ENCODE measurements around the gene RPS2. TPM values are rescaled to one million over a fixed set of nuclear protein-coding genes. Genes with fewer than 3 reads are reported as not detected.

RPS2 gene
- total RNA-seq, 4 donors from 2014 or later, result 1,591 to 3,468 (median 1,745) TPM

DNA sequence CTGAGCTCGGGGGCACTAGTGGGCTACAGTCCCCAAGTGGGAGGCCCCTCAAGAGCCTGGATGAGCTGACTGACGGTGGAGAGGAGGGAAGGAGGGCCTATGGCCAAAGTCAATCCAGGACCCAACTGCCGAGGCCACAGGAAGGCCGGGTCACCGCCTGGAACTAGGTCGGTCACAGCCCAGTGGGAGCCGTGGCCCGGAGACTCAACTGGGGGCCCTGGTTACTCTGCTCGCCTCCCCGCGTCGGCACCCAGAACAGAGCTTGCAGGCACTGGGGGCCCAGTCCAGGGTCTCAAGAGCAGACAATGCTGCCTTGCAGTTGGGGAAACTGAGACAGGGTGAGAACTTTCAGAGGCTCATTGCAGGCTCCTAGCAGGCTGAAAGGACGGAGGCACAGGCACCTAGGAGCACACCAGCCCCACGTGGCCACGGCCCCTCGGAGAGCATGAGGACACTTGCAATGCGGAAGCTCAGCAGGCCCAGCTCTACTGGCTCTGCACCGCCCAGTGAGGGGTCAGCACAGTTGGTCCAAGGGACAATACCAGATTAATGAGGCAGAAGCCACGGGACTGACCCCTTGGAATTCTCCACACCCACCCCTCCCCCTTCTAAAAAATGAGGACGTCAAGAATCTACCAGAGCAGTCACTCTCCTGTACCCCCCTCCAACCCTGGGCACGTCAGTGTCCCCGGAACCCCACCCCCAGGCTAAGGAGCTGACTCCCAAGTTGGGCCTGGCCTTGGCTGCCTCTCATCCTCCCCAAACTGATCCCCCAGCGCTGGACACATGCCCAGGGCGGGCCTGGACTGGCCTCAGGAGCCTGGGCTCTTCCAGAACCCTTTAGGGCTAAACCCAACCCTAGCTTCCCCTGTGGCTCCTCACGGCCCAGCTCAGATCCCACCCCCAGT is 48.6 kb downstream of the RPS2 start:
- Histone ChIP-seq H3K9me3 (no peaks in the 10 kb centered on the region), H3K36me3 (no peaks in the 10 kb centered on the region), H3K27ac (no peak overlapping the region), H3K4me1 (peaks cover 0 to 22% (median 0%) of the 10 kb centered on the region in 4 donors), H3K4me3 (no peak overlapping the region), H3K27me3 (peaks cover 0 to 76% of the 10 kb centered on the region in 2 donors)
- DNase-seq (ENCODE audit: low spot score in 2 of 2), result no peak
- TF ChIP-seq POLR2A (IDR thresholded peaks at IDR 0.05) (no peak), EP300 (IDR thresholded peaks at IDR 0.05) (no peak)
- TF ChIP-seq, protein P1, sequence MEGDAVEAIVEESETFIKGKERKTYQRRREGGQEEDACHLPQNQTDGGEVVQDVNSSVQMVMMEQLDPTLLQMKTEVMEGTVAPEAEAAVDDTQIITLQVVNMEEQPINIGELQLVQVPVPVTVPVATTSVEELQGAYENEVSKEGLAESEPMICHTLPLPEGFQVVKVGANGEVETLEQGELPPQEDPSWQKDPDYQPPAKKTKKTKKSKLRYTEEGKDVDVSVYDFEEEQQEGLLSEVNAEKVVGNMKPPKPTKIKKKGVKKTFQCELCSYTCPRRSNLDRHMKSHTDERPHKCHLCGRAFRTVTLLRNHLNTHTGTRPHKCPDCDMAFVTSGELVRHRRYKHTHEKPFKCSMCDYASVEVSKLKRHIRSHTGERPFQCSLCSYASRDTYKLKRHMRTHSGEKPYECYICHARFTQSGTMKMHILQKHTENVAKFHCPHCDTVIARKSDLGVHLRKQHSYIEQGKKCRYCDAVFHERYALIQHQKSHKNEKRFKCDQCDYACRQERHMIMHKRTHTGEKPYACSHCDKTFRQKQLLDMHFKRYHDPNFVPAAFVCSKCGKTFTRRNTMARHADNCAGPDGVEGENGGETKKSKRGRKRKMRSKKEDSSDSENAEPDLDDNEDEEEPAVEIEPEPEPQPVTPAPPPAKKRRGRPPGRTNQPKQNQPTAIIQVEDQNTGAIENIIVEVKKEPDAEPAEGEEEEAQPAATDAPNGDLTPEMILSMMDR (IDR thresholded peaks at IDR 0.05), result no peak
- 63 to 71% methylated on average over 11 to 23 of the region's 25 CpGs for WGBS, 2 donors

DNA sequence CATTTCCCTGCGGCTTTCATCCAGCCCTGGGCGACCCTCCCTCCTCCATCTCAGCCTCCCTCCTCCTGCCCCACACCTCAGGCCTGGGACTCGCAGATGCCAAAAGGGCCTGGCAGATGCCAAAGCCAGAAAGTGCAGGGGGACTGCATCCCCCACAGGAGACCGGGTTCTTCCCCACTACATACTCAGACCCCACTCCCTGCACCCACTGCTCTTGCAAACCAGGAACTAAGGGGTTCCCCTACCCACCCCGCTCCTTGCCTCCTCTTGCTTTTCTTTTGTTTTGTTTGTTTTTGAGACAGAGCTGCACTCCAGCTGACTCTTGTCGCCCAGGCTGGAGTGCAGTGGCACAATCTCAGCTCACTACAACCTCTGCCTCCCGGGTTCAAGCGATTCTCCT is 49.6 kb downstream of the RPS2 start:
- Histone ChIP-seq H3K27ac (no peak overlapping the region), H3K27me3 (peaks cover 0 to 69% of the 10 kb centered on the region in 2 donors), H3K9me3 (no peaks in the 10 kb centered on the region), H3K36me3 (no peaks in the 10 kb centered on the region), H3K4me3 (no peak overlapping the region), H3K4me1 (peaks cover 0 to 18% (median 0%) of the 10 kb centered on the region in 4 donors)
- no peak for DNase-seq (ENCODE audit: low spot score in 2 of 2)
- 47 to 50% methylated on average over 8 of the region's 8 CpGs for WGBS, 2 donors
- TF ChIP-seq POLR2A (IDR thresholded peaks at IDR 0.05) (no peak), EP300 (IDR thresholded peaks at IDR 0.05) (no peak)
- TF ChIP-seq, protein P1 (IDR thresholded peaks at IDR 0.05), result no peak

DNA sequence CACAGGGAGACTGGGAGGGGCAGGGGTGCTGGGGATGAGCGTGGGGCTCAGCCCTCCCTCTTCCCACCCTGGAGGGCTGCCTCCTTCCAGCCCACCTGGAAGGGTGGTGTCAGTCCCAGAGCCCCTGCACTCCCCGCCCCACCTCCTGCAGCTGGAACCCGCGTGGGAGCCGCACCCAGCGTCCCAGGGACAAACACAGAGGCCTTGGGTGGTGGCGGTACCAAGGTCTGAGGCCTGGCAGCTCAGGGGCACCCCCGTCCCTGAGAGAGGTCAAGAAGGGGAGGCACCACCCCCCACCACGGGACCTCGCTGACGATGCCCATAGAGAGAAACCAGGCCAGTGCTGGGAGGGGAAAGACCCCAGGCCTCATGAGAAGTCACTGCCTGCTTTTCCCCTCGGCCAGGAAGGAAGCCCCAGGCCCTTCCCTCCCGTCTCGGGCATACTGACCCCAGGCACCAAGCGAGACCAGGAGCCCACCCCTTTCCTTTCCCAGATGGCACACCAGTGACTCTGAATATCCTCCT is 50.5 kb downstream of the RPS2 start:
- WGBS, 2 donors, result 38 to 40% methylated on average over 13 to 15 of the region's 15 CpGs
- peaks cover 0 to 69% of the 10 kb centered on the region in 2 donors for H3K27me3 ChIP-seq

DNA sequence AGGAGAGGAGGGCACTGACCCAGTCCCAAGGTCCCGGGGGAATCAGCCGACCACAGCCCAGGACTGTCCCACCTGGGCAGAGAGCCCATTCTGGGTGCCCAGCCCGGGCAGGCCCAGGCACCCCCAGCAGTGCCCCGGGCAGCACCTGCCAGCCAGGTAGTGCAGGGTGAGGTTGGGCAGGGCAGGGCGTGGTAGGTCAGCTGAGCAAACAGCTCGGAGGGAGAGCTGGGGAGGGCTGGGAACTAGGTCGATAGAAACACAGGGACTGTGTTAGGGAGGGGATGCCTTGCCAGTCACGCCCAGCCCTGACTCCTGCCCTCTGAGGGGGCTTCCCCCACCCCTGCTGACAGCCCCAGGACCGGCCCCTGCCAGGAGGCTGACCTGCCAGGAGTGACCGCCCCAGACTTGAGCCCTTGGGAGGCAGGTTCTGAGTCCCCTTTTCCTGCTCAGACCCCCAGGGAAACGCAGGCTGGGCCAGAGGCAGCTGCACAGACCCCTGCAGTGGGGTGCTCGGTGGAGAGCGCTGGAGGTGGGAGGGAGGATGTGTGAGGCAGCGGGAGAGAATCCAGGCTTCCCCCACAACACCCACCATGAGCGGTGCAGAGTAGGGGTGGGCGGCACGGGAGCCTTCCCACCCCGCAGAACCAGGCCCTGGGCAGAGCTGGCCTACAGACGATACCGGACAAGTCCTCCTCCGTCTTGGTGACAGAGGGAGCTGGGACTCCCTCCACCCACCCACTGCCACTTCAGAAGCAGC is 51.1 kb downstream of the RPS2 start:
- Histone ChIP-seq H3K4me1 (peaks cover 0 to 12% (median 0%) of the 10 kb centered on the region in 4 donors), H3K9me3 (no peaks in the 10 kb centered on the region), H3K4me3 (no peak overlapping the region), H3K36me3 (no peaks in the 10 kb centered on the region), H3K27me3 (peaks cover 0 to 69% of the 10 kb centered on the region in 2 donors), H3K27ac (no peak overlapping the region)
- TF ChIP-seq POLR2A (IDR thresholded peaks at IDR 0.05) (no peak), EP300 (IDR thresholded peaks at IDR 0.05) (no peak)
- TF ChIP-seq, protein P1 (IDR thresholded peaks at IDR 0.05), result no peak
- WGBS, 2 donors, result 46 to 48% methylated on average over 7 to 15 of the region's 21 CpGs
- no peak for DNase-seq (ENCODE audit: low spot score in 2 of 2)

More for the DNA sequence above, 50.5 kb downstream of the RPS2 start:
- Histone ChIP-seq H3K27ac (no peak overlapping the region), H3K4me1 (peaks cover 0 to 18% (median 0%) of the 10 kb centered on the region in 4 donors), H3K4me3 (no peak overlapping the region), H3K36me3 (no peaks in the 10 kb centered on the region), H3K9me3 (no peaks in the 10 kb centered on the region)
- TF ChIP-seq POLR2A (IDR thresholded peaks at IDR 0.05), result no peak
- TF ChIP-seq, protein P1 (IDR thresholded peaks at IDR 0.05), result no peak
- no peak for TF ChIP-seq EP300 (IDR thresholded peaks at IDR 0.05)
- DNase-seq (ENCODE audit: low spot score in 2 of 2), result no peak
